A673 (cell line): ENCODE data around the gene LARP4B.

ENCODE experiments used
- EZH2 ChIP-seq: fragments of 200-600 bp; sonication (generic); IDR thresholded peaks from 2 replicates; pipeline ENCODE4 v1.6.1; 2017; ENCODE audit warnings: borderline replicate concordance, low read depth, mild to moderate bottlenecking, mixed read lengths, antibody characterized with exemption, low read length; ENCODE audit not compliant: poor library complexity, severe bottlenecking
- TF ChIP-seq, protein P1 (sequence below): fragments of 300-800, 200-600 bp; sonication (generic); conservative IDR thresholded peaks from 2 replicates; pipeline ENCODE4 v1.5.1; 2017; ENCODE audit warnings: low read depth, mild to moderate bottlenecking, antibody characterized with exemption, low read length, moderate library complexity, mixed read lengths

GRCh38 chr10:810351-810846 lies 121.1 kb downstream of the LARP4B start:
- TF ChIP-seq, protein P1, sequence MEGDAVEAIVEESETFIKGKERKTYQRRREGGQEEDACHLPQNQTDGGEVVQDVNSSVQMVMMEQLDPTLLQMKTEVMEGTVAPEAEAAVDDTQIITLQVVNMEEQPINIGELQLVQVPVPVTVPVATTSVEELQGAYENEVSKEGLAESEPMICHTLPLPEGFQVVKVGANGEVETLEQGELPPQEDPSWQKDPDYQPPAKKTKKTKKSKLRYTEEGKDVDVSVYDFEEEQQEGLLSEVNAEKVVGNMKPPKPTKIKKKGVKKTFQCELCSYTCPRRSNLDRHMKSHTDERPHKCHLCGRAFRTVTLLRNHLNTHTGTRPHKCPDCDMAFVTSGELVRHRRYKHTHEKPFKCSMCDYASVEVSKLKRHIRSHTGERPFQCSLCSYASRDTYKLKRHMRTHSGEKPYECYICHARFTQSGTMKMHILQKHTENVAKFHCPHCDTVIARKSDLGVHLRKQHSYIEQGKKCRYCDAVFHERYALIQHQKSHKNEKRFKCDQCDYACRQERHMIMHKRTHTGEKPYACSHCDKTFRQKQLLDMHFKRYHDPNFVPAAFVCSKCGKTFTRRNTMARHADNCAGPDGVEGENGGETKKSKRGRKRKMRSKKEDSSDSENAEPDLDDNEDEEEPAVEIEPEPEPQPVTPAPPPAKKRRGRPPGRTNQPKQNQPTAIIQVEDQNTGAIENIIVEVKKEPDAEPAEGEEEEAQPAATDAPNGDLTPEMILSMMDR: peak; percentile 58
- no peak for TF ChIP-seq EZH2
